ENCODE measurements around the gene CACNB4. TPM values are rescaled to one million over a fixed set of nuclear protein-coding genes. Genes with fewer than 3 reads are reported as not detected.

Gene CACNB4
- total and polyA plus RNA-seq, 9 of the 15 experiments (the other 6 are each of a cell fraction or from before 2014, with no cell fraction given): 0.01 to 0.20 (median 0.04) TPM; not detected in 1

DNA sequence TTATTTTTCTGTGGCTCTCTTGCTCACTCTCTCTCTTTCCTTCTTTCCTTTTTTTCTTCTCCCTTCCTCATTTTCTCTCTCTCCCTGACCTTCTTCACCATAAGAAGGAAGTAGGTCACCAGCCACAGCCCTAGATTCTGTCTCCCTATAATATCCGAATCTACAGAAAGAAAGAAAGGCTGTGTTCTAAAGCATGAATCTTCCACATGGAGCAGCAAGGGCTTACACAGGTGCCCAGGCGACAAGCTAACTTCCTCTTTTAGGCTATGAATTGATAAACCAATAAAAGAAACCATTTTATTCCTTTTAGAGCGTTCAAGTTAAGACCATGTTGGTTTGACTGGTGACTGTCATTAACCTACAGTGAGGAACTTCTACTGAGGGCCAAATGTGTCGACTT lies 49.3 kb downstream of the CACNB4 start:
- WGBS (ENCODE audit: insufficient coverage, low coverage, missing lambda C conversion rate): under 1% methylated on average over 4 of the region's 4 CpGs
- FAIRE-seq: no peak
- no peaks in the 10 kb centered on the region for H3K36me3 ChIP-seq (ENCODE audit: control insufficient read depth, insufficient read depth, low read length)
- no peaks in the 10 kb centered on the region for H3K79me2 ChIP-seq (ENCODE audit: control insufficient read depth, insufficient read depth, low read length)
- no peak overlapping the region for H3K4me3 ChIP-seq
- H3K4me1 ChIP-seq (replicated peaks in 1 of 2; ENCODE audit: control insufficient read depth in 2 of 2, insufficient read depth in 2 of 2, low read length in 2 of 2): no peaks in the 10 kb centered on the region
- no peak for ATAC-seq
- POLR2A ChIA-PET: interaction anchor here (1.0 kb wide), 1 partner anchor 13 kb away, joined by 3 read pairs; no protein-coding TSS in a partner anchor
- TF ChIP-seq NR2F6 (CRISPR knock-in tag; IDR thresholded peaks at IDR 0.05): no peak
- no peak for TF ChIP-seq ZNF140 (CRISPR knock-in tag; IDR thresholded peaks at IDR 0.05)
- no peak for TF ChIP-seq ZNF699 (CRISPR knock-in tag; IDR thresholded peaks at IDR 0.05; ENCODE audit: insufficient replicate concordance)
- H3K9me3 ChIP-seq (replicated peaks; ENCODE audit: control insufficient read depth, insufficient read depth, low read depth, low read length): no peaks in the 10 kb centered on the region
- intact Hi-C loops (cut with micrococcal nuclease) (no loop called here), in situ Hi-C loops (cut with MboI) (no loop called here)
- H3K9ac ChIP-seq (ENCODE audit: insufficient read depth in 1 of 2, low read depth in 2 of 2, low read length in 2 of 2): no peak overlapping the region
- BruUV-seq (replicated peaks): no TSS peak
- H4K20me1 ChIP-seq (replicated peaks; ENCODE audit: control insufficient read depth, insufficient read depth, low read length): no peaks in the 10 kb centered on the region
- no peak for DNase-seq (ENCODE audit: extremely low read depth in 1 of 4, low spot score in 3 of 4)
- H3K9me1 ChIP-seq (ENCODE audit: control insufficient read depth, insufficient read depth, low read length): no peaks in the 10 kb centered on the region
- CTCF ChIA-PET (ENCODE audit: low intra/inter-chr PET ratio): no interaction called here
- no peak overlapping the region for H3K27ac ChIP-seq (ENCODE audit: extremely low read depth, low read depth, low read length)
- H2AFZ ChIP-seq (ENCODE audit: low read depth, low read length): no peak overlapping the region
- peaks cover 2 to 22% of the 10 kb centered on the region in 2 experiments; a peak in 3 of 5 replicates for H3K27me3 ChIP-seq (ENCODE audit: control insufficient read depth in 2 of 2, insufficient read depth in 2 of 2, low read length in 2 of 2)
- no peak overlapping the region for H3K4me2 ChIP-seq (ENCODE audit: insufficient read depth, low read length)

DNA sequence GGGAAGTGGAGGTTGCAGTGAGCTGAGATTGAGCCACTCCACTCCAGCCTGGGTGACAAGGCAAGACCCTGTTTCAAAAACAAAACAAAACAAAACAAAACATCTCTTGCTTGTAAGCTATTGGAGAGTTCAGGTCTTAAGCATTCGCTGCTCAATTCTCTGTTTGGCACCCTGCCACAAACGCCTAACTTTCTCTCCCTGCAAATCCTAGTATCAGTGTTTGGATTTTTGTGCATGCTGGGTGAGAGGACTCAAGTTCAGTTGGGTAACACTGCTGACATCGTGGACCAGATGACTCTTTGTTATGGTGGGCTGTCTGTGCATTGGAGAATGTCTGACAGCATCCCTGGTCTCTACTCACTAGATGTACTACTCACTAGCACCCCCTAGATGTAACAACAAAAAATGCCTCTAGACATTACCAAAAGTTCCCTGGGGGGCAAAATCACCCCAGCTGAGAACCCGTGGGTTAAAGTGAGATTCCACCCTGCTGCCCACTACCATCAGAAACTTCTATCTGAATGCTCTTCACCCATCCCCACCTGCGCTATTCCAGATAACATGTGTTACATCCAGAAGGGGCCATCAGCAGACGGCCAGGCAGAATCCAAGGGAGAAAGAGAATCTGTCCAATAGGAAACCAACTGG lies 50.9 kb downstream of the CACNB4 start:
- ATAC-seq (peak; percentile 85), DNase-seq (ENCODE audit: extremely low read depth in 1 of 4, low spot score in 3 of 4) (peak; percentile 27 to 52 (median 48)), FAIRE-seq (peak; percentile 78)
- no peaks in the 10 kb centered on the region; a peak in 1 of 5 replicates for H3K4me1 ChIP-seq (replicated peaks in 1 of 2; ENCODE audit: control insufficient read depth in 2 of 2, insufficient read depth in 2 of 2, low read length in 2 of 2)
- intact Hi-C loops (cut with micrococcal nuclease): no loop called here
- H3K9me1 ChIP-seq (ENCODE audit: control insufficient read depth, insufficient read depth, low read length): no peaks in the 10 kb centered on the region
- H3K4me2 ChIP-seq (ENCODE audit: insufficient read depth, low read length): no peak overlapping the region
- no peaks in the 10 kb centered on the region for H4K20me1 ChIP-seq (replicated peaks; ENCODE audit: control insufficient read depth, insufficient read depth, low read length)
- H3K9ac ChIP-seq (ENCODE audit: insufficient read depth in 1 of 2, low read depth in 2 of 2, low read length in 2 of 2): no peak overlapping the region
- BruUV-seq (replicated peaks): no TSS peak
- no peaks in the 10 kb centered on the region for H3K9me3 ChIP-seq (replicated peaks; ENCODE audit: control insufficient read depth, insufficient read depth, low read depth, low read length)
- WGBS (ENCODE audit: insufficient coverage, low coverage, missing lambda C conversion rate): 4% methylated on average over 6 of the region's 6 CpGs
- ChIA-PET CTCF (ENCODE audit: low intra/inter-chr PET ratio) (no interaction called here), POLR2A (no interaction called here)
- in situ Hi-C loops (cut with MboI): no loop called here
- H3K79me2 ChIP-seq (ENCODE audit: control insufficient read depth, insufficient read depth, low read length): no peaks in the 10 kb centered on the region
- H2AFZ ChIP-seq (ENCODE audit: low read depth, low read length): no peak overlapping the region
- H3K27me3 ChIP-seq (ENCODE audit: control insufficient read depth in 2 of 2, insufficient read depth in 2 of 2, low read length in 2 of 2): peaks cover 2 to 22% of the 10 kb centered on the region in 2 experiments; a peak in 3 of 5 replicates
- no peak overlapping the region for H3K27ac ChIP-seq (ENCODE audit: extremely low read depth, low read depth, low read length)
- H3K36me3 ChIP-seq (ENCODE audit: control insufficient read depth, insufficient read depth, low read length): no peaks in the 10 kb centered on the region
- TF ChIP-seq JUNB (CRISPR knock-in tag; conservative IDR thresholded peaks at IDR 0.05) (no peak), RAD21 (CRISPR knock-in tag; conservative IDR thresholded peaks at IDR 0.05 in 1 of 2, IDR thresholded peaks at IDR 0.05 in 1 of 2) (peak in 1 of 2 experiments; percentile 36; a peak in 2 of 4 replicates), NFIC (IDR thresholded peaks at IDR 0.05) (peak; percentile 91)
- TF ChIP-seq, protein P1, sequence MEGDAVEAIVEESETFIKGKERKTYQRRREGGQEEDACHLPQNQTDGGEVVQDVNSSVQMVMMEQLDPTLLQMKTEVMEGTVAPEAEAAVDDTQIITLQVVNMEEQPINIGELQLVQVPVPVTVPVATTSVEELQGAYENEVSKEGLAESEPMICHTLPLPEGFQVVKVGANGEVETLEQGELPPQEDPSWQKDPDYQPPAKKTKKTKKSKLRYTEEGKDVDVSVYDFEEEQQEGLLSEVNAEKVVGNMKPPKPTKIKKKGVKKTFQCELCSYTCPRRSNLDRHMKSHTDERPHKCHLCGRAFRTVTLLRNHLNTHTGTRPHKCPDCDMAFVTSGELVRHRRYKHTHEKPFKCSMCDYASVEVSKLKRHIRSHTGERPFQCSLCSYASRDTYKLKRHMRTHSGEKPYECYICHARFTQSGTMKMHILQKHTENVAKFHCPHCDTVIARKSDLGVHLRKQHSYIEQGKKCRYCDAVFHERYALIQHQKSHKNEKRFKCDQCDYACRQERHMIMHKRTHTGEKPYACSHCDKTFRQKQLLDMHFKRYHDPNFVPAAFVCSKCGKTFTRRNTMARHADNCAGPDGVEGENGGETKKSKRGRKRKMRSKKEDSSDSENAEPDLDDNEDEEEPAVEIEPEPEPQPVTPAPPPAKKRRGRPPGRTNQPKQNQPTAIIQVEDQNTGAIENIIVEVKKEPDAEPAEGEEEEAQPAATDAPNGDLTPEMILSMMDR (IDR thresholded peaks at IDR 0.05 in 2 of 3, conservative IDR thresholded peaks at IDR 0.05 in 1 of 3; ENCODE audit: insufficient read depth in 2 of 3, low read depth in 1 of 3, low read length in 3 of 3): peak; percentile 43 to 70 (median 60)
- no peak overlapping the region for H3K4me3 ChIP-seq

All from K562 (cell line).